Prostate gland (tissue), 2 donors: ENCODE results near the gene GRID1.

Source experiments
- CTCF ChIP-seq, 4 experiments: fragments of 200-600 bp in 2 of 4; fragments of 450-650 bp in 2 of 4; sonication (generic) in 2 of 4; IDR thresholded peaks; 1 replicate in 3 of 4; 2 replicates in 1 of 4; pipeline ENCODE4 v1.5.1; 2016 to 2019; ENCODE audit warnings: antibody characterized with exemption in 4 of 4, mild to moderate bottlenecking in 2 of 4, moderate library complexity in 2 of 4
- POLR2AphosphoS5 ChIP-seq: sonication (generic); formaldehyde crosslinking; IDR thresholded peaks from one replicate; pipeline ENCODE4 v1.6.1; 2017; ENCODE audit warnings: antibody characterized with exemption

- TF ChIP-seq CTCF (IDR thresholded peaks at IDR 0.05): no peak
- no peak for TF ChIP-seq POLR2AphosphoS5
Measured at GRCh38 chr10:86234107-86234506, 132.5 kb downstream of the GRID1 start.
